Neural cell (in vitro differentiated cells): ENCODE results near the gene DNAJC15.

Experiments
- EZH2 ChIP-seq: fragments of 200-600, 300-800 bp; shearing (Covaris generic), sonication (generic); IDR thresholded peaks from 2 replicates; pipeline ENCODE4 v1.6.1; 2014; ENCODE audit warnings: antibody characterized with exemption, low read length, borderline replicate concordance, mild to moderate bottlenecking; ENCODE audit not compliant: insufficient read depth, poor library complexity, severe bottlenecking
- SMC3 ChIP-seq: fragments of 450-650 bp; conservative IDR thresholded peaks from 2 replicates; pipeline ENCODE4 v1.6.1; 2014; ENCODE audit warnings: antibody characterized with exemption, mild to moderate bottlenecking, moderate library complexity; ENCODE audit not compliant: poor library complexity

GRCh38 chr13:42977219-42977659, 46.1 kb upstream of the DNAJC15 start:
- TF ChIP-seq EZH2 (no peak), SMC3 (no peak)
